ENCODE data around the gene ANKRD37.

The ANKRD37 gene

DNA sequence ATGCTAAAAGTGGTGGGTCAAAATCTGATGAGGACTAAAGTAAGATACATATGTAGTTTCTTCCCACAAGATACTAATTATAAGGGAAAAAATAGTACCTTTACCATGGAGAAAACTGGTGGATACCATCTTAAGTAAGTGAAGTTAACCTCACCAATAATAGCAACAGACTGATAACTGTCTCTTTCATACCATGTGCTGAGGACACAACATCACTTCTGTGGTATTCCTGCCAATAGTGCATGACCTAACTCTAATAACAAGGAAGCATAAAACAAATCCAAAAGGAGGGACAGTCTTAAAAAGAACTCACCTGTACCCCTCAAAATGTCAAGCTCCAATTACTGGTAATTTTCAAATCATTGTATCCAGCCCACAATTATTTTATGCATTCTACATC is 20.3 kb downstream of the ANKRD37 start:
- Histone ChIP-seq H3F3A (ENCODE audit: insufficient read depth, low read length) (peaks cover 30% of the 10 kb centered on the region), H3K9me2 (replicated peaks; ENCODE audit: insufficient read depth, low read length) (no peaks in the 10 kb centered on the region), H3K79me2 (ENCODE audit: low read length) (peaks cover 63% of the 10 kb centered on the region), H3K4me2 (ENCODE audit: low read depth, low read length) (no peak overlapping the region), H3K27ac (ENCODE audit: low read length) (no peak overlapping the region), H3K27me3 (replicated peaks; ENCODE audit: insufficient read depth, low read length) (no peaks in the 10 kb centered on the region), H3K9ac (ENCODE audit: low read length) (no peak overlapping the region), H3K4me1 (ENCODE audit: low read length) (peaks cover 73% of the 10 kb centered on the region), H4K20me1 (ENCODE audit: insufficient read depth, low read length) (no peaks in the 10 kb centered on the region), H3K9me3 (replicated peaks; ENCODE audit: insufficient read depth, low read length) (no peaks in the 10 kb centered on the region), H3K4me3 (ENCODE audit: low read length) (no peak overlapping the region), H3K36me3 (replicated peaks; ENCODE audit: insufficient read depth, low read length) (peaks cover 32% of the 10 kb centered on the region), H2AFZ (ENCODE audit: low read length) (no peak overlapping the region)
- no peak for DNase-seq
- TF ChIP-seq EZH2phosphoT487 (IDR thresholded peaks at IDR 0.05; ENCODE audit: low read length) (no peak), EZH2 (optimal IDR thresholded peaks at IDR 0.05; ENCODE audit: low read depth, low read length) (no peak)
- TF ChIP-seq, protein P1, sequence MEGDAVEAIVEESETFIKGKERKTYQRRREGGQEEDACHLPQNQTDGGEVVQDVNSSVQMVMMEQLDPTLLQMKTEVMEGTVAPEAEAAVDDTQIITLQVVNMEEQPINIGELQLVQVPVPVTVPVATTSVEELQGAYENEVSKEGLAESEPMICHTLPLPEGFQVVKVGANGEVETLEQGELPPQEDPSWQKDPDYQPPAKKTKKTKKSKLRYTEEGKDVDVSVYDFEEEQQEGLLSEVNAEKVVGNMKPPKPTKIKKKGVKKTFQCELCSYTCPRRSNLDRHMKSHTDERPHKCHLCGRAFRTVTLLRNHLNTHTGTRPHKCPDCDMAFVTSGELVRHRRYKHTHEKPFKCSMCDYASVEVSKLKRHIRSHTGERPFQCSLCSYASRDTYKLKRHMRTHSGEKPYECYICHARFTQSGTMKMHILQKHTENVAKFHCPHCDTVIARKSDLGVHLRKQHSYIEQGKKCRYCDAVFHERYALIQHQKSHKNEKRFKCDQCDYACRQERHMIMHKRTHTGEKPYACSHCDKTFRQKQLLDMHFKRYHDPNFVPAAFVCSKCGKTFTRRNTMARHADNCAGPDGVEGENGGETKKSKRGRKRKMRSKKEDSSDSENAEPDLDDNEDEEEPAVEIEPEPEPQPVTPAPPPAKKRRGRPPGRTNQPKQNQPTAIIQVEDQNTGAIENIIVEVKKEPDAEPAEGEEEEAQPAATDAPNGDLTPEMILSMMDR (IDR thresholded peaks at IDR 0.05; ENCODE audit: low read length), result no peak

DNA sequence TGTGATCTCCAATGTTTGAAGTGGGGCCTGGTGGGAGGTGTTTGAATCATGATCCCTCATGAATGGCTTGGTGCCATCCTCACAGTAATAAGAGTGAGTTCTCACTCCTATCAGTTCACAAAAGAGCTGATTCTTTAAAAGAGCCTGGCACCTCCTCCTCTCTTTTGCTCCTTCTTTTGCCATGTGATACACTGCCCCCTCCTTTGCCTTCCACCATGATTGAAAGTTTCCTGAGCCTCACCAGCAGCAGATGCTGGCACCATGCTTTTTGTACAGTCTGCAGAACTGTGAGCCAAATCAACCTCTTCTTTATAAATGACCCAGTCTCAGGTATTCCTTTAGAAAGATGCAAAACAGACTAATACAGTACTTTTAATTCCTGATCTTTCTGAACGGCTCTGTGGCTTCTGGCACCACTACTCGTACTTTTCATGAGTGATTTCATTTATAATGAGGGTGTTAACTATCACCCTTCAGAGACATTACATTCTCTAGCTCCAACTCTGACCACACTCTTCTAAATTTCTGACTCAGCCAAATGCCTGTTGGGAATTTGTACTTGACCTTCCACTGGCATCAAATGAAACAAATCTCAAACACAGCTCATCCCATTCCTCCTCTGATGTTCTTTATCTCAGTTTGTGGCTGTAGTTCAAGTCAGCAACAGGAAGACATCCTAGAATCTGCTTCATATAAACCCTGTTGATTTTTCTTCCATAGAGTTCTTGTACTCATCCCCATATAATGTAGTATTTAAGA is 24.9 kb downstream of the ANKRD37 start:
- no peaks in the 10 kb centered on the region for H3K27me3 ChIP-seq (replicated peaks; ENCODE audit: insufficient read depth, low read length)
- no peak overlapping the region for H3K9ac ChIP-seq (ENCODE audit: low read length)
- H2AFZ ChIP-seq (ENCODE audit: low read length), result no peak overlapping the region
- H3K36me3 ChIP-seq (replicated peaks; ENCODE audit: insufficient read depth, low read length), result peaks cover 17% of the 10 kb centered on the region
- peaks cover 6% of the 10 kb centered on the region; the same call in 1 of the 2 replicates for H3F3A ChIP-seq (ENCODE audit: insufficient read depth, low read length)
- no peak overlapping the region for H3K27ac ChIP-seq (ENCODE audit: low read length)
- peaks cover 48% of the 10 kb centered on the region for H3K4me1 ChIP-seq (ENCODE audit: low read length)
- peak; percentile 8 for DNase-seq
- H3K9me2 ChIP-seq (replicated peaks; ENCODE audit: insufficient read depth, low read length), result no peaks in the 10 kb centered on the region
- no peaks in the 10 kb centered on the region for H4K20me1 ChIP-seq (ENCODE audit: insufficient read depth, low read length)
- H3K9me3 ChIP-seq (replicated peaks; ENCODE audit: insufficient read depth, low read length), result no peaks in the 10 kb centered on the region
- H3K79me2 ChIP-seq (ENCODE audit: low read length), result peaks cover 78% of the 10 kb centered on the region
- TF ChIP-seq EZH2 (optimal IDR thresholded peaks at IDR 0.05; ENCODE audit: low read depth, low read length) (no peak), EZH2phosphoT487 (IDR thresholded peaks at IDR 0.05; ENCODE audit: low read length) (no peak)
- TF ChIP-seq, protein P1 (IDR thresholded peaks at IDR 0.05; ENCODE audit: low read length), result no peak
- H3K4me3 ChIP-seq (ENCODE audit: low read length), result no peak overlapping the region
- H3K4me2 ChIP-seq (ENCODE audit: low read depth, low read length), result 0 out of 2 replicates have a peak overlapping the region, but pooled peaks have one; percentile 8

DNA sequence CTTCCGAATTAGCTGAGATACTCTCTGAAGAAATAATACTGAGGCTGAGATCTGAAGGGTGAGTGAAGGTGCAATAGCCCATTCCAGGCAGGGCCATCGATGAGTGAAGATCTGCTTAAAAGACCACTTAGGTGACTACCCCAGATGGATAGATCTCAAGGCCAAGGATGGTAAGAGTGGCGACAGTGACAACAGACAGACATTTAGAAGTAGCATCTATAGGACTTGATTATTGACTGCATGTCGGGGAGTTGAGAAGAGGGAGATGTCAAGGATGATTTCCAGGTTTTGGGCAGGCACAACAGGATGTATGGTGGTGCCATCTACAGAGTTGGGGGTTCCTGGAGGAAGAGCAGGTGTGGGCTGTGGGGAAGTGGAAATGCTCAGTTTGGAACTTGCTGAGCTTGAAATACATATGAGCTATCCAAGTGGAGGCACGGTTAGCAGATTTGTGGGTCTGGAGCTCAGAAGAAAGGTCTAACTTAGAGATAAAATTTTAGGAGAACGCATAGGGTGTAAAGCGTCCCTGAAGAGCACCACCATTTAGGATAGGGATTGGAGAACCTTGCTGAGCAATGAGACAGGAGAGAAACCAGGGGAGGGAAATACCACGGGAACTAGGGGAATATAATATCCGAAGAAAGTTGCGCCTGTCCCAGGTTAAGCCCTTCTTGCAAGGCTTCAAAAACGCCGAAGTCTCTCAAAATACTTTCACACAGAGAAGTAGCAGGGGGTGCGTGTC is 28.4 kb downstream of the ANKRD37 start:
- peak overlapping the region; percentile 85 for H3K4me2 ChIP-seq (ENCODE audit: low read depth, low read length)
- H3K9ac ChIP-seq (ENCODE audit: low read length), result peak overlapping the region; percentile 98
- peak overlapping the region; percentile 84 for H3K27ac ChIP-seq (ENCODE audit: low read length)
- peak overlapping the region; percentile 83 for H3K4me3 ChIP-seq (ENCODE audit: low read length)
- peaks cover 2% of the 10 kb centered on the region; the same call in 1 of the 2 replicates for H3F3A ChIP-seq (ENCODE audit: insufficient read depth, low read length)
- DNase-seq, result peak; percentile 34
- no peaks in the 10 kb centered on the region; the same call in 1 of the 2 replicates for H3K36me3 ChIP-seq (replicated peaks; ENCODE audit: insufficient read depth, low read length)
- H3K4me1 ChIP-seq (ENCODE audit: low read length), result peaks cover 31% of the 10 kb centered on the region
- no peaks in the 10 kb centered on the region for H3K9me3 ChIP-seq (replicated peaks; ENCODE audit: insufficient read depth, low read length)
- peak overlapping the region; percentile 91; the same call in 1 of the 2 replicates for H2AFZ ChIP-seq (ENCODE audit: low read length)
- H3K79me2 ChIP-seq (ENCODE audit: low read length), result peaks cover 54% of the 10 kb centered on the region
- H3K27me3 ChIP-seq (replicated peaks; ENCODE audit: insufficient read depth, low read length), result no peaks in the 10 kb centered on the region
- H3K9me2 ChIP-seq (replicated peaks; ENCODE audit: insufficient read depth, low read length), result no peaks in the 10 kb centered on the region
- TF ChIP-seq, protein P1 (IDR thresholded peaks at IDR 0.05; ENCODE audit: low read length), result no peak
- TF ChIP-seq EZH2 (optimal IDR thresholded peaks at IDR 0.05; ENCODE audit: low read depth, low read length), result no peak
- no peak for TF ChIP-seq EZH2phosphoT487 (IDR thresholded peaks at IDR 0.05; ENCODE audit: low read length)
- no peaks in the 10 kb centered on the region for H4K20me1 ChIP-seq (ENCODE audit: insufficient read depth, low read length)

All from MM.1S (cell line).